Measurements from ENCODE around the gene SIRPA. TPM values are rescaled to one million over a fixed set of nuclear protein-coding genes. Genes with fewer than 3 reads are reported as not detected.

Gene SIRPA
- total and polyA plus RNA-seq, 2 of the 4 experiments (the other 2 are of a cell fraction): 9.9 to 40.2 TPM

- Histone ChIP-seq H2BK15ac (ENCODE audit: low read depth, low read length) (no peak overlapping the region), H3K9ac (ENCODE audit: low read depth, low read length) (peak overlapping the region; percentile 79), H3K9me1 (ENCODE audit: insufficient read depth, low read length) (no peaks in the 10 kb centered on the region; the same call in 1 of the 2 replicates), H3K27ac (ENCODE audit: insufficient read depth, low read length) (peak overlapping the region; percentile 85), H3K4ac (ENCODE audit: low read depth, low read length) (no peak overlapping the region; the same call in 1 of the 2 replicates), H4K8ac (ENCODE audit: low read depth in 2 of 2, low read length in 2 of 2) (peak overlapping the region; percentile 52 to 64; a peak in 1 of 4 replicates), H4K91ac (ENCODE audit: insufficient read depth, low read depth, low read length) (no peak overlapping the region; the same call in 1 of the 2 replicates), H3K14ac (replicated peaks; ENCODE audit: low read depth, low read length) (no peak overlapping the region), H3K4me3 (ENCODE audit: insufficient read depth, low read depth, low read length) (peak overlapping the region; percentile 77), H3K79me1 (ENCODE audit: low read depth in 1 of 2, low read length in 2 of 2) (peaks cover 33 to 56% of the 10 kb centered on the region in 2 experiments), H3K18ac (ENCODE audit: low read depth, low read length) (no peak overlapping the region; the same call in 1 of the 2 replicates), H3K23ac (ENCODE audit: low read depth, low read length) (no peak overlapping the region), H2AK5ac (ENCODE audit: low read depth, low read length) (no peak overlapping the region), H2AK9ac (replicated peaks; ENCODE audit: low read depth, low read length, poor library complexity) (peak overlapping the region; percentile 17), H3K27me3 (ENCODE audit: control insufficient read depth, insufficient read depth, low read length) (no peaks in the 10 kb centered on the region), H3K4me2 (ENCODE audit: low read depth, low read length) (peak overlapping the region; percentile 47; the same call in 1 of the 2 replicates), H3K56ac (ENCODE audit: extremely low read depth, insufficient read depth, low read length) (no peak overlapping the region), H2BK20ac (ENCODE audit: low read depth, low read length) (no peak overlapping the region), H2BK5ac (ENCODE audit: low read depth, low read length, poor library complexity, severe bottlenecking) (peak overlapping the region; percentile 88), H4K20me1 (ENCODE audit: insufficient read depth, low read length) (peaks cover 12% of the 10 kb centered on the region), H3K36me3 (ENCODE audit: control insufficient read depth, insufficient read depth, low read length) (peaks cover 3% of the 10 kb centered on the region; the same call in 1 of the 2 replicates), H2AFZ (replicated peaks; ENCODE audit: low read length, poor library complexity) (peak overlapping the region; percentile 89), H3K4me1 (ENCODE audit: control insufficient read depth, insufficient read depth, low read length) (peaks cover 22% of the 10 kb centered on the region), H2BK120ac (ENCODE audit: low read depth, low read length) (no peak overlapping the region), H4K5ac (ENCODE audit: low read depth, low read length) (0 out of 2 replicates have a peak overlapping the region, but pooled peaks have one; percentile 53), H3K9me3 (ENCODE audit: control insufficient read depth, insufficient read depth, low read length) (no peaks in the 10 kb centered on the region)
- ChIA-PET POLR2A (ENCODE audit: unreplicated experiment) (no interaction called here), CTCF (no interaction called here)
- no TSS peak for BruUV-seq (replicated peaks)
- ATAC-seq (ENCODE audit: low read depth) (peak; percentile 67), DNase-seq (peak; percentile 59)
- TF ChIP-seq SMC3 (IDR thresholded peaks at IDR 0.05; ENCODE audit: low read depth, low read length) (no peak), FOS (IDR thresholded peaks at IDR 0.05; ENCODE audit: low read depth, low read length) (no peak), BHLHE40 (IDR thresholded peaks at IDR 0.05; ENCODE audit: low read depth, low read length) (no peak), NFE2L2 (IDR thresholded peaks at IDR 0.05; ENCODE audit: low read depth, low read length) (no peak), RAD21 (IDR thresholded peaks at IDR 0.05; ENCODE audit: low read length) (no peak), MAFK (IDR thresholded peaks at IDR 0.05; ENCODE audit: low read depth, low read length) (no peak), POLR2A (IDR thresholded peaks at IDR 0.05; ENCODE audit: low read depth, low read length) (peak; percentile 41; the same call in 1 of the 2 replicates), CHD1 (IDR thresholded peaks at IDR 0.05; ENCODE audit: low read depth, low read length) (no peak), RFX5 (IDR thresholded peaks at IDR 0.05; ENCODE audit: low read depth, low read length) (no peak), MAZ (IDR thresholded peaks at IDR 0.05; ENCODE audit: borderline replicate concordance, low read depth, low read length) (no peak), MXI1 (IDR thresholded peaks at IDR 0.05; ENCODE audit: borderline replicate concordance, low read depth, low read length) (peak; percentile 33; the same call in 1 of the 2 replicates), ELK1 (IDR thresholded peaks at IDR 0.05; ENCODE audit: borderline replicate concordance, low read depth, low read length) (no peak), RCOR1 (IDR thresholded peaks at IDR 0.05; ENCODE audit: insufficient replicate concordance, low read length) (no peak)
- TF ChIP-seq, protein P1, sequence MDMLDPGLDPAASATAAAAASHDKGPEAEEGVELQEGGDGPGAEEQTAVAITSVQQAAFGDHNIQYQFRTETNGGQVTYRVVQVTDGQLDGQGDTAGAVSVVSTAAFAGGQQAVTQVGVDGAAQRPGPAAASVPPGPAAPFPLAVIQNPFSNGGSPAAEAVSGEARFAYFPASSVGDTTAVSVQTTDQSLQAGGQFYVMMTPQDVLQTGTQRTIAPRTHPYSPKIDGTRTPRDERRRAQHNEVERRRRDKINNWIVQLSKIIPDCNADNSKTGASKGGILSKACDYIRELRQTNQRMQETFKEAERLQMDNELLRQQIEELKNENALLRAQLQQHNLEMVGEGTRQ (IDR thresholded peaks at IDR 0.05; ENCODE audit: low read depth, low read length): no peak
- TF ChIP-seq, protein P2, sequence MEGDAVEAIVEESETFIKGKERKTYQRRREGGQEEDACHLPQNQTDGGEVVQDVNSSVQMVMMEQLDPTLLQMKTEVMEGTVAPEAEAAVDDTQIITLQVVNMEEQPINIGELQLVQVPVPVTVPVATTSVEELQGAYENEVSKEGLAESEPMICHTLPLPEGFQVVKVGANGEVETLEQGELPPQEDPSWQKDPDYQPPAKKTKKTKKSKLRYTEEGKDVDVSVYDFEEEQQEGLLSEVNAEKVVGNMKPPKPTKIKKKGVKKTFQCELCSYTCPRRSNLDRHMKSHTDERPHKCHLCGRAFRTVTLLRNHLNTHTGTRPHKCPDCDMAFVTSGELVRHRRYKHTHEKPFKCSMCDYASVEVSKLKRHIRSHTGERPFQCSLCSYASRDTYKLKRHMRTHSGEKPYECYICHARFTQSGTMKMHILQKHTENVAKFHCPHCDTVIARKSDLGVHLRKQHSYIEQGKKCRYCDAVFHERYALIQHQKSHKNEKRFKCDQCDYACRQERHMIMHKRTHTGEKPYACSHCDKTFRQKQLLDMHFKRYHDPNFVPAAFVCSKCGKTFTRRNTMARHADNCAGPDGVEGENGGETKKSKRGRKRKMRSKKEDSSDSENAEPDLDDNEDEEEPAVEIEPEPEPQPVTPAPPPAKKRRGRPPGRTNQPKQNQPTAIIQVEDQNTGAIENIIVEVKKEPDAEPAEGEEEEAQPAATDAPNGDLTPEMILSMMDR (conservative IDR thresholded peaks at IDR 0.05; ENCODE audit: low read depth, low read length): no peak
- dilution Hi-C loops (cut with HindIII; ENCODE audit: low sequenced_read_pairs, unreplicated experiment): no loop called here
- in situ Hi-C loops (cut with MboI; ENCODE audit: low sequenced_read_pairs): no loop called here
- WGBS, 2 experiments (ENCODE audit: extremely low coverage in 2 of 2, insufficient read length in 1 of 2): 0% methylated on average over 18 of the region's 70 CpGs; no CpG with 5 or more reads in 1 of the 2 experiments
- intact Hi-C loops (cut with micrococcal nuclease): no loop called here
Measured at GRCh38 chr20:1894471-1894950, 696 bp upstream of the SIRPA start.
